ENCODE results near the gene BAG5.
"Not testable (repeated sequence)": the region's sequence is repeated elsewhere in the genome, so short reads cannot be mapped to it uniquely, and the experiment has no call there.

The BAG5 gene

DNA sequence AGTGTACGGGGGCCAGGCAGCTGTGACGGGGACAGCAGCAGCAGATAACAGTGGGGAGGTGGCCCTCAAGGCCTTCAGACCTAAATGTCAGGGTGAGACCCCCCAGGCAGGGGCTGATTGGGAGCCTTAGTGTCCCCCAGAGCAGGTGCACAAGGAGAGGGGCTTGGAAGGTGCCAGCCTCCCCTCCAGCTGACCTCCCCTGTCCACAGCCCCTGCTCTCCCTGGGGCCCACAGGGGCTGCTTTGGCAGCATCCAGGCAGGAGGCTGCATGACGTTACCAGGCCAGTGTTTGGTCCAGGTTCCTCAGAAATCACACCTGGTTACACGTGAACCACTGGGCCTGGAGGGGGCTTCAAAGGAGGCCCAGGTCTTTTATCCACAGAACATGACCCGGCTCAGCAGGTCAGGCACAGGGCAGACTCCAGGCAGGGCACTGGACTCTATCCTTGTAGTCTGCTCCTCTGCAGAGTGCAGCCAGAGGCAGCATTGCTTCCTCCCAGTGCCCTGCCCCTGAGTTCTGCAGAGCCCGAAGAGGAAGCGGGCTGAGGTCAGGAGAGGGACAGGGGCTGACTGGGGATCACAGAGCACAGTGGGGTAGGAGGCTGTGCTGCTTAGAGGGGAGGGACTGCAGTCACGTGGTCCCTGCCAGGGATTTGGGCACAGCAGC lies 36.1 kb downstream of the BAG5 start:
- POLR2A ChIA-PET: no interaction called here
- CTCF ChIA-PET: interaction anchor here (0.6 kb wide), 1 partner anchor 77 kb away, joined by 3 read pairs; no protein-coding TSS in a partner anchor
- DNase-seq (ENCODE audit: extremely low spot score): no peak
- no peak for TF ChIP-seq L3MBTL2 (conservative IDR thresholded peaks at IDR 0.05)

DNA sequence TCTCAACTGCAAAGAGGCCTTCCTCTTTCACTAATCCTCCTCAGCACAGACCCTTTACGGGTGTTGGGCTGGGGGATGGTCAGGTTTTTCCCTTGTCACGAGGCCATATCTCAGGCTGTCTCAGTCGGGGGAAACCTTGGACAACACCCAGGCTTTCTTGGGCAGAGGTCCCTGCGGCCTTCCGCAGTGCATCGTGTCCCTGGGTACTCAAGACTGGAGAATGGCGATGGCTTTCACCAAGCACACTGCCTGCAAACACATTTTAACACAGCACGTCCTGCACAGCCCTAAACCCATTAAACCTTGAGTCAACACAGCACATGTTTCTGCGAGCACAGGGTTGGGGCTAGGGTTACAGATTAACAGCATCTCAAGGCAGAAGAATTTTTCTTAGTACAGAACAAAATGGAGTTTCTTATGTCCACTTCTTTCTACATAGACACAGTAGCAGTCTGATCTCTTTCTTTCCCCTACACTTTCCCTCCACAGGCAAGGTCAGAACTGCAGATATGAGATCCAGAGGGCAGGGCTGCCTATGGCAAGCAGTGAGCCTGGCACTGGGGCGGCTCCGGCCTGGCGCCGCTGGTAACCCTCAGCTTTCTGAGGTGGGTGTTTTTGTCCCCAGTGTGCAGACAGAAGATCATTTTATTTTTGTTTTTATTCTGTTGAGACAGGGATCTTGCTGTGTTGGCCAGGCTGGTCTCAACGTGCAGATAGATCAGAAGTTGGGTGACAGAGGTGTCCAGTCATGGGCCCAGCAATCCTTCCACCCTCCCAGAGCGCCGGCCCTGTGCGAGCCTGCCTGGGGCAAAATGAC lies 36.8 kb downstream of the BAG5 start:
- POLR2A ChIA-PET; DNase-seq (ENCODE audit: extremely low spot score): not testable (repeated sequence)
- CTCF ChIA-PET: interaction anchor here (0.6 kb wide), 1 partner anchor 77 kb away, joined by 3 read pairs; no protein-coding TSS in a partner anchor

DNA sequence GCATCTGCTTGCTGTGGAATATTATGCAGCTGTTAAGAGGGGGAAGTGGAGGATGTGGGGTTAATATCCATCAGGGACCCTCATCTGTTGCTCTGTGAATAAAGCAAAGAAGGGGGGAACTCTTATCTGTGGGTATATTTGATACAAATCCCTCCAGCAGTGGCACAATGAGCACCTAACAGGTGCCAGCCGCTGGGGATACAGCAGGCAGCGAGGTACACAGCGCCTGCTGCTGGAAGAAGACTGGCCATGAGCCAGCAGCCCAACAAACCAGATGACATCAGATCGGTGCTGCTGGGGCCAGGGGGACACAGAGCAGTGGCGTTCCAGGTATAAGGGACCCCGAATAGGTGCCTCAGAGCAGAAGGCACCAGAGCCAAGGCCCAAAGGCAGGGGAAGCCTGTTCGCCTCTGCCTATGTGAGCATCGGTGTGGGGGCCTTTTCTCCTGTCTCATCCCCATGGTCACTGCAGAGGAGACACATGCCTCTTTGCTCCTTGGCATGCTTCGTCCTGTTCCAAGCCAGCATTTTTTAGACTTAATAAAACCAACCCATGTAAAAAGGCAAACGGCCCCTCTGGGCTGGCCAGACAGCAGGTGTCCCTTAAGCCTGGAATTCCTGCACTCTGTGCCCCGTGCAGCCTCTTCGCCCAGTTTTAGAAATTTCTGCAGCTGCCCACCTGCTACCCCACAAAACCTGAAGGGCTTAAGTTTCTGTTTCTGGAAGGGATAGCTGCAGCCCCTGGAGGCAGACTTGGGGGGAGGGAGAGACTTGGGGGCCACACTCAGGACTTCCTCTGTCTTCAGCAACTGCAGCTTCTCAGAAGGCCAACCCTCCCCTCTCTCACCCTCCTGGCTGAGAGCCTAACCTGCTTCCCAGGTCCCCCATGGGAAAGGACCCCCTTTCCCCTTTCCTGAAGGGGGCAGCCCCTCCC lies 38.2 kb downstream of the BAG5 start:
- TF ChIP-seq CTBP1 (IDR thresholded peaks at IDR 0.05; ENCODE audit: borderline replicate concordance) (no peak), TARDBP (IDR thresholded peaks at IDR 0.05) (no peak), ELF4 (IDR thresholded peaks at IDR 0.05) (no peak), LEF1 (IDR thresholded peaks at IDR 0.05; ENCODE audit: borderline replicate concordance) (no peak), SP1 (IDR thresholded peaks at IDR 0.05) (no peak), FOXA1 (IDR thresholded peaks at IDR 0.05) (no peak), NFRKB (IDR thresholded peaks at IDR 0.05) (no peak)
- TF ChIP-seq, protein P1, sequence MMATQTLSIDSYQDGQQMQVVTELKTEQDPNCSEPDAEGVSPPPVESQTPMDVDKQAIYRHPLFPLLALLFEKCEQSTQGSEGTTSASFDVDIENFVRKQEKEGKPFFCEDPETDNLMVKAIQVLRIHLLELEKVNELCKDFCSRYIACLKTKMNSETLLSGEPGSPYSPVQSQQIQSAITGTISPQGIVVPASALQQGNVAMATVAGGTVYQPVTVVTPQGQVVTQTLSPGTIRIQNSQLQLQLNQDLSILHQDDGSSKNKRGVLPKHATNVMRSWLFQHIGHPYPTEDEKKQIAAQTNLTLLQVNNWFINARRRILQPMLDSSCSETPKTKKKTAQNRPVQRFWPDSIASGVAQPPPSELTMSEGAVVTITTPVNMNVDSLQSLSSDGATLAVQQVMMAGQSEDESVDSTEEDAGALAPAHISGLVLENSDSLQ (IDR thresholded peaks at IDR 0.05): no peak
- no peak for DNase-seq (ENCODE audit: extremely low spot score)
- POLR2A ChIA-PET: interaction anchor here (0.6 to 6.5 kb wide), 2 partner anchors 7 to 18 kb away, joined by 4 to 83 read pairs; partner anchors contain the start of gene TRMT61A
- CTCF ChIA-PET: interaction anchor here (1.1 kb wide), 1 partner anchor 829 kb away, joined by 3 read pairs; no protein-coding TSS in a partner anchor

DNA sequence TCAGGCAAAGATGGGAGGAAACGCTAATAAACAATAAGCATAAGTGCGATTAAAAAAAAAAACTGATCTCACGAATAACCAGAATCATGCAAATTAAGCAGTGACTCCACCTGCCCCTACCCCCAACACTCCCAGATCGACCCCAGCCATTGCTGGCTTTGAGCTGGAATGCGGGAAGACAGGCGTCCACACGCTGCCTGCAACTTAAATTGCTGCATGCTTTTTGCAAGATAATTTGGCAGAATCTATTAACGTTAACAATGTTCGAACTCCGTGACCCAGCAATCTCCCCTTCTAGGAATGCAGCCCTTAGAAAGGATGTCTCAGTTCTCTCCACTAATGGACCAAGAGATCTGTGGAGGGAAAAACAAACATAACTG lies 38.9 kb downstream of the BAG5 start:
- TF ChIP-seq CTBP1 (IDR thresholded peaks at IDR 0.05; ENCODE audit: borderline replicate concordance): no peak
- TF ChIP-seq NFRKB (IDR thresholded peaks at IDR 0.05): no peak
- TF ChIP-seq FOXM1 (IDR thresholded peaks at IDR 0.05; ENCODE audit: borderline replicate concordance): no peak
- TF ChIP-seq TARDBP (IDR thresholded peaks at IDR 0.05): no peak
- TF ChIP-seq ELF4 (IDR thresholded peaks at IDR 0.05): no peak
- no peak for TF ChIP-seq FOXA1 (IDR thresholded peaks at IDR 0.05)
- TF ChIP-seq HDGF (IDR thresholded peaks at IDR 0.05; ENCODE audit: borderline replicate concordance): no peak
- TF ChIP-seq SUZ12 (IDR thresholded peaks at IDR 0.05): no peak
- no peak for TF ChIP-seq SP1 (IDR thresholded peaks at IDR 0.05)
- no peak for TF ChIP-seq BHLHE40 (IDR thresholded peaks at IDR 0.05; ENCODE audit: borderline replicate concordance)
- TF ChIP-seq, protein P1 (IDR thresholded peaks at IDR 0.05): no peak
- no peak for TF ChIP-seq ARNT (IDR thresholded peaks at IDR 0.05)
- TF ChIP-seq ZNF384 (IDR thresholded peaks at IDR 0.05): no peak
- no peak for TF ChIP-seq LEF1 (IDR thresholded peaks at IDR 0.05; ENCODE audit: borderline replicate concordance)
- TF ChIP-seq FOXK2 (IDR thresholded peaks at IDR 0.05): no peak
- no peak for TF ChIP-seq L3MBTL2 (conservative IDR thresholded peaks at IDR 0.05)
- ChIA-PET CTCF (no interaction called here), POLR2A (interaction anchor here (0.6 to 6.5 kb wide), 4 partner anchors 8 to 29 kb away, joined by 4 to 83 read pairs (median 27); partner anchors contain the start of gene TRMT61A)
- no peak for DNase-seq (ENCODE audit: extremely low spot score)

DNA sequence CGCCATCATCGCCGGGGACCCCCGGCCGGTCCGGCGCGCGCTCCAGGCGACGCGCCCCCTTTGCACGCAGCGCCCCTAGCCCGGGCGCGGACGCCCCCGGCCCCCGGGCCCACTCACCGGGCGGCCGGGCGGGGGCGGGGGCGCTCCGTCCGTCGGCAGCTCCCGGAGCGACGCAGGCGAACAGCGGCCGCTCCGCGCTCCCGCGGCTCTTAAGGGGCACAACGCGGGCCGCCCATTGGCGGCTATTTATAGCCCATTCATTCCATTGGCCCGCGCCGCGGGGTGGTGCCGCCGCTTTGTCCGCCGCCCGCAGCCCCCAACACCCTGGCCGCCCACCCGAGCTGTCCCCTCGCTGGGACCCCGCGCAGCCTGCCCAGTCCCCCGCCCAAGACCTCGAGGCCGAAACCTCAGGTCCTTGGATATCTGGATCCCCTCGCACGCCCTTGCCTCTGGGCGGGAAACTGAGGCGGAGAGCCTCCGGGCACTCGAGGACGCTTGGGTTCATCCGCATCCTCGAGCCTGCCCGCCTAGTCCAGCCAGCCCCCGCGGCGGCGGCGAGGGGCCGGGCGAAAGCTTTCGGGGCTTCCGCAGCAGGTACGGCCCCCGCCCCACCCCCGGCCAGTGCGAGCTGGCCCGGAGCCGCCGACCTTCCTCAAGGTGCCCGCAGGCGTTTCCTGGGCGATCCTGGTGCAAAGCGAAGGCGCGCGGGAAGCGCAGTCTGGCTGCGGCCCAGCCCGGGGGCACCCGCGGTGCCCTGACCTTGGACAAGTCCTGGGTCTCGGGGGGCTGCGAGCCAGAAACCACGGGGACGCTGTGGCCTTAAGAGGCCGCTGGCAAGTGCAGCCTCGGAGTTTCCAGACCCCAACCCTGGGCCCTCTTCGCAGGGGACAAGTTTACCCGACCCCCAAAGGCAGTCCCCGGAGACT lies 39.5 kb downstream of the BAG5 start, which contains the start of gene CKB:
Gene CKB, minus strand, starts transcription at position 182 of the 926 bp plus-strand sequence. CDS start 337 bp downstream, outside the sequence.
- ChIA-PET CTCF (no interaction called here), POLR2A (interaction anchor here (0.6 to 6.5 kb wide), 10 partner anchors 8 to 106 kb away, joined by 3 to 83 read pairs (median 6); partner anchors contain the start of genes KLC1 and TRMT61A)
- peak; percentile 85 for DNase-seq (ENCODE audit: extremely low spot score)
- TF ChIP-seq L3MBTL2 (conservative IDR thresholded peaks at IDR 0.05): peak; percentile 93
- no peak for TF ChIP-seq HDGF (IDR thresholded peaks at IDR 0.05; ENCODE audit: borderline replicate concordance)
- TF ChIP-seq ARNT (IDR thresholded peaks at IDR 0.05): peak; percentile 75; the same call in 1 of the 2 replicates
- TF ChIP-seq FOXM1 (IDR thresholded peaks at IDR 0.05; ENCODE audit: borderline replicate concordance): peak; percentile 78; the same call in 1 of the 2 replicates
